GM10248 (cell line): ENCODE data around the gene DAB2IP.

Experiments
- CTCF ChIA-PET: fragments of 300-600 bp; sonication (Branson Sonifier 250); formaldehyde crosslinking; extraction: SDS; loops from one replicate; lab custom pipeline; 2021; ENCODE audit warnings: antibody characterized with exemption; lab: Yijun Ruan, JAX
- POLR2A ChIA-PET: fragments of 350-650 bp; sonication (Branson Sonifier 250); formaldehyde crosslinking; extraction: SDS; loops from one replicate; lab custom pipeline; 2020; ENCODE audit warnings: antibody characterized with exemption; lab: Yijun Ruan, JAX
- DNase-seq: peaks from one replicate; pipeline ENCODE4 v3.0.0; 2012; ENCODE audit errors: extremely low spot score
- TF ChIP-seq, protein P1 (sequence below): IDR thresholded peaks from 2 replicates; pipeline ENCODE4 v1.5.1; 2012; ENCODE audit warnings: mild to moderate bottlenecking, low read depth; ENCODE audit errors: extremely low read depth, missing control alignments, control extremely low read depth

Gene DAB2IP

DNA sequence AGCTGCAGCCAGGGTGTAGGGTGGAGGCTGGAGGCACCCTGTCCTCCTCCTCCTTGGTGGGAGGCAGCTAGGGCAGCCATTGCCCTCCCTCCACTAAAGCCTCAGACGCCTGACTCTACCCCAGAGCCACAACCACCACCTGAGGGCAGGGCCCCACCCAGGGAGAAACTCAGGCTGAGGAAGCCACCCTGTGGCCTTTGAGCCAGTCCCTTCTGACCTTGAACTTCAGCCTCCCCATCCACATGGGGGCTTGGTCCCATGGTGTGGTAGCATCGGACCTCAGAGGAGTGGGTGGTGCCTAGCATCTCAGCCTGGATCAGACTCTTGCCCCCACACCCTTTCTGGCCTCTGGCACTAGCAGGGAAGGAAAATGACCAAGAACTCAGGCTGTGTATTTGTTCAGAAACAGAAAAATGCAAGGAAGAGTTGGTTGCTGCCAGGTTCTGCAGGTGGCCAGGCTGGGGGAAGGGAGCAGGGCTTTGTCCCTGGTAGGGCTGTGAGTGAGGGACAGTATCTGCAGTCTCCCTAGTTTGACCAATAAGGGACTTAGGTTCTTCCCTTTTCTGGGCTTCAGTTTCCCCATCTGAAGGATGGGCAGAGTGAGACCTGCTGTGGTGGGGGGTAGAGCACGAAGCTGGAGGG is 3.2 kb downstream of the DAB2IP start:
- POLR2A ChIA-PET, result no interaction called here

DNA sequence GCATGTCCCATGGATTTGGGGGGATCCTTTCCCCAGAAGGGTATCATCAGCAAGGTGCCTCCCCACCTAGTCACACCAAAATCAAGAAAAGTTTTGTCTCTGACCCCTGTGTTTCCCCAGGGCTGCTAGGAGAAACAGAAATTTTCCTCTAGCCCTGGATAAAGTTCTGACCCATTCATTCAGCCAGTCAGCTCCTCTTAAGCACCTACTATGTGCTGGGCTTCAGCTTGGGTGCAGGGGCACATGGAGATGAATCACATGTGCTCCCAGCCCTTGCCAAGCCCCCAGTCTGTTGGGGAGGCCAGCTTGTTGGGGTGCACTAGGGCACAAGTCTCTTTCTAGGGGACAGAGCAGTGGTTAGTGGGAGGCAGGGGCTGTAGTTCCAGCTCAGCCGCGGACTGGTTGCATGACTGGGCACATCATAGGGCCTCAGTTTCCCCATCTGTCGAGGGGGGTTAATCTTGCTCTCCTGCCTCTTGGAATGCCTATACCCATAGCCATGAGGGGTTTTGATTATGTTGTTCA is 3.9 kb downstream of the DAB2IP start:
- DNase-seq, result no peak
- CTCF ChIA-PET, result no interaction called here
- TF ChIP-seq, protein P1, sequence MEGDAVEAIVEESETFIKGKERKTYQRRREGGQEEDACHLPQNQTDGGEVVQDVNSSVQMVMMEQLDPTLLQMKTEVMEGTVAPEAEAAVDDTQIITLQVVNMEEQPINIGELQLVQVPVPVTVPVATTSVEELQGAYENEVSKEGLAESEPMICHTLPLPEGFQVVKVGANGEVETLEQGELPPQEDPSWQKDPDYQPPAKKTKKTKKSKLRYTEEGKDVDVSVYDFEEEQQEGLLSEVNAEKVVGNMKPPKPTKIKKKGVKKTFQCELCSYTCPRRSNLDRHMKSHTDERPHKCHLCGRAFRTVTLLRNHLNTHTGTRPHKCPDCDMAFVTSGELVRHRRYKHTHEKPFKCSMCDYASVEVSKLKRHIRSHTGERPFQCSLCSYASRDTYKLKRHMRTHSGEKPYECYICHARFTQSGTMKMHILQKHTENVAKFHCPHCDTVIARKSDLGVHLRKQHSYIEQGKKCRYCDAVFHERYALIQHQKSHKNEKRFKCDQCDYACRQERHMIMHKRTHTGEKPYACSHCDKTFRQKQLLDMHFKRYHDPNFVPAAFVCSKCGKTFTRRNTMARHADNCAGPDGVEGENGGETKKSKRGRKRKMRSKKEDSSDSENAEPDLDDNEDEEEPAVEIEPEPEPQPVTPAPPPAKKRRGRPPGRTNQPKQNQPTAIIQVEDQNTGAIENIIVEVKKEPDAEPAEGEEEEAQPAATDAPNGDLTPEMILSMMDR, result no peak
- POLR2A ChIA-PET, result no interaction called here

More for the DNA sequence above, 3.2 kb downstream of the DAB2IP start:
- CTCF ChIA-PET, result no interaction called here
- DNase-seq, result no peak
- TF ChIP-seq, protein P1, result no peak

DNA sequence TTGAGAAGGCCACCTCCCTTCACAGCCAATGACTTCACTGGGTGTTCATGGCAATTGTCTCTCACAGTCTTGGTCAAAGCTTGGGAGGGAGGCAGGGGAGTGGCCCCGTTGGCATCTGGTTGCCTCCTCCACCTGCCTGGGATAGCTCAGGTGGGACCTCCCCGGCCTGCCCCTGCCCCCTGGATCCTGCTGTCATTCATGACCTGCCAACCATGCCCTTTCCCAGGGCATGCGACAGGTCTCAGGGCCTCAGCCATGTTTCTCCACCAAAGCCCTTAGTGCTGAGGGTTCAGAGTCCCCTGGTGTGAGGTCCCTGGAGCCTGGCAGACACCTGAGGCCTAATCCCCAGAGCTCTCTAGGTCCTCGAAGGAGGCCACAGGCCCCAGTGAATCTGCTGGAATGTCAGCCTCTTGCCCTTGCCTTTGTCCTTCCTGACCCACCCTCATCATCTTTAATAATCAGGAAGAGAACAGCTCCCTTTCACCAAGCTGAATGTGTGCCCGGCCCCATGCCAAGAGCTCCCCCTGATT is 5.6 kb downstream of the DAB2IP start:
- POLR2A ChIA-PET, result interaction anchor here (0.7 kb wide), 1 partner anchor 804 kb away, joined by 3 read pairs; no protein-coding TSS in a partner anchor
- TF ChIP-seq, protein P1, result no peak
- CTCF ChIA-PET, result interaction anchor here (0.9 to 1.8 kb wide), 3 partner anchors 27 to 106 kb away, joined by 3 to 8 read pairs (median 4); no protein-coding TSS in a partner anchor
- no peak for DNase-seq

GRCh38 chr9:121658166-121658565 is 6.7 kb downstream of the DAB2IP start:
- TF ChIP-seq, protein P1, result no peak
- ChIA-PET CTCF (interaction anchor here (0.9 kb wide), 1 partner anchor 21 kb away, joined by 3 read pairs; no protein-coding TSS in a partner anchor), POLR2A (no interaction called here)
- DNase-seq, result no peak

- no peak for DNase-seq
- ChIA-PET POLR2A (no interaction called here), CTCF (interaction anchor here (0.9 kb wide), 1 partner anchor 20 kb away, joined by 3 read pairs; no protein-coding TSS in a partner anchor)
Measured at GRCh38 chr9:121658591-121658990, 7.2 kb downstream of the DAB2IP start.

DNA sequence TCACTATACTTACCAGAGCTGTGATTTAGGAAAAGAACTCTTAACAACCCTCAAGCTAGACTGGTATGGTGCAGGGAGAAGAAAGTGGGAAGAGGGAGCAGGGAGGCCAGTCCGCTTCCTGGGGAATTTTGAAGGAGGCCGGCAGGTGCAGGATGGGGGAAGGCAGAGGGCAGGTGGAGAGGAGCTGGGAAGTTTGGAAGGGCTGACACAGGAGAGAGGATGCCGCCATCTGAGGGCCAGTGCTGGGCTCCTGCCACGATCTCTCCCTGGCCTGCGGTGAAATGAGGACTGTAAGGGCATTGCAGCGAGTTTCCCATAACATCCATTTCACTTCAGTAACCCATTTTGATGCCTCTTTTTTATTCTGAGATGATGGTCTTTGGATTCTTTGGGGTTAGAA is 8.9 kb downstream of the DAB2IP start:
- TF ChIP-seq, protein P1, result no peak
- POLR2A ChIA-PET, result no interaction called here
- CTCF ChIA-PET, result no interaction called here
- DNase-seq, result no peak

More at GRCh38 chr9:121658591-121658990, 7.2 kb downstream of the DAB2IP start:
- TF ChIP-seq, protein P1, result no peak
